IgD-negative memory B cell (primary cell): ENCODE measurements around the gene ZNF329. TPM values are rescaled to one million over a fixed set of nuclear protein-coding genes. Genes with fewer than 3 reads are reported as not detected.
A peak's percentile ranks its signal among the peaks of the same experiment; 100 is the strongest.

ENCODE experiments used
- H3K27ac Mint-ChIP-seq, 3 donors: one replicate each; pipeline ENCODE4 v1.8.0; 2020 to 2022; ENCODE audit warnings: mild to moderate bottlenecking in 3 of 3, mixed read lengths in 3 of 3, moderate library complexity in 1 of 3
- H3K27me3 Mint-ChIP-seq: one replicate; pipeline ENCODE4 v1.8.0; 2021; ENCODE audit warnings: mixed read lengths
- H3K36me3 Mint-ChIP-seq: one replicate; pipeline ENCODE4 v1.8.0; 2020; ENCODE audit warnings: mild to moderate bottlenecking, mixed read lengths
- H3K4me1 Mint-ChIP-seq, 3 donors: one replicate each; pipeline ENCODE4 v1.8.0; 2020 to 2022; ENCODE audit warnings: mixed read lengths in 3 of 3, mild to moderate bottlenecking in 1 of 3
- H3K4me3 Mint-ChIP-seq, 4 donors: one replicate each; pipeline ENCODE4 v1.8.0; 2020 to 2022; ENCODE audit warnings: mild to moderate bottlenecking in 4 of 4, mixed read lengths in 4 of 4, moderate library complexity in 3 of 4
- H3K9me3 Mint-ChIP-seq, 3 donors: one replicate each; pipeline ENCODE4 v1.8.0; 2020 to 2021; ENCODE audit warnings: mixed read lengths in 3 of 3, mild to moderate bottlenecking in 1 of 3
- polyA plus RNA-seq: library from polyadenylated mRNA; unstranded; fragments of 300-500 nt; fragmentation: Illumina TruSeq; gene quantifications from one replicate; pipeline ENCODE4 v1.2.3, GENCODE V29; 2021

The ZNF329 gene
- 8.2 TPM for polyA plus RNA-seq

DNA sequence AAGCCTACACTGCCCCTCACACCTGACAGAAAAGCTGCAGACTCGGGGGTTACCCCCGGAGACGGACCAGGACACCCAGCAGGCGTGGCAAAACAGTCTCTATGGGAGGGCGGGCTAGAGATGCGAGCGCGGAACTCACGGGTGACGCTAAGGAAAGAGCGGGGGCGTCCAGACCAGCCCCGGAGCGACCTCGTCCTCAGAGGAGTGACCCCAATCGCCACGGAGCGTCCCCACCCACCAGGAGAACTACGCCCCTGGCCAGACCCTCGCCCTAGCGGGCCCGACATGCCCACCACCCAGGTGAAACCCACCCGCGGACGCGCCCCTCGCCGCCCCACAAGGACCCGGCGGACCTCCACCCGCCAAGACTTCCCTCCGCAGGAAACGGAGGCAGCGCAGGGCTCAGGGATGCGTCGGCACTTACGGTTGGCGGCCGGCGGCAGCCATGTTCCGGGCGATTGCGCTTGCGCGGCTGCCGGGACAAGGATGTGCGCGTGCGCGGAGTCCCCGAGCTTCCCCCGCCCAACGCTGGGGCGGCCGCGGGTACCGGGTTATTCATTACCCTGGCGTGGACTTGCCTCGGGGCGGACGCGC lies at the start of gene ZNF329:
Gene ZNF329, minus strand, starts transcription at position 462 of the 594 bp plus-strand sequence. CDS start 21,286 bp downstream, outside the sequence.
- H3K36me3 Mint-ChIP-seq = no peaks in the 10 kb centered on the region

DNA sequence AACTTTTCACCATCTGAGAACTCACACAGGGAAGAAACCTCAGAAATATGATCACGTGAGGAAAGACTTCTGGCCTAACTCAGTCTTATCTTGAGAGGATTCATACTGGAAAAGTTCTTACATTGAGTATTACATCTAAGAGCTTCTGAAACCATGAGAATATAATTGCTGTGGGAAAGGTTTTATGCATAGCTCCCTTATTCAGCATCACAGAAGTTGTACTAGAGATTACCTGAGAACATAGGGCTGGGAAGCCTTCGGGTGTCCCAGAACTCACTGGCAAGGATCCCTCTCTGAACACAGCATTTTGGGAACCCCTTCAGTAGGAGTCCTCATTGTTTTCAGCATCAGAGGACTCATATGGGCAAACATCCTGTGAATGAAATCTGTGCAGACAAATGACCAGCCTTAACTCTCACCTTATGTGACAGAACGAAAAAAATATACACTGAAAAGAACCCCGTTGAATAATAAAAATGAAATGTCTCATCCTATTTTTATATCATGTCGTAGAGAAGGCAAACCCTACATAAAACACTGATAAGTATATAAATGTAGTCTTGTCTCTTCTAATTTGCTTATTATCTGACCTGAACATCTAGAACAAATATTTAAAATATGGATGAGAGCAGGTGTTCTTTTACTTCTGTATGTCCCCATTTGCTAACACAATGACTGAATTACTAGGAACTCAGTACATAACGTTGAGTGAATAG lies 46.5 kb upstream of the ZNF329 start:
- H3K36me3 Mint-ChIP-seq = peaks cover 40% of the 10 kb centered on the region
- peaks cover 15 to 47% (median 41%) of the 10 kb centered on the region in 3 donors for H3K9me3 Mint-ChIP-seq
- H3K4me1 Mint-ChIP-seq = peaks cover 0 to 5% (median 0%) of the 10 kb centered on the region in 3 donors
- no peaks in the 10 kb centered on the region for H3K27me3 Mint-ChIP-seq
- peak overlapping the region in 2 of 3 donors; percentile 39 to 73 for H3K27ac Mint-ChIP-seq
- H3K4me3 Mint-ChIP-seq = no peak overlapping the region

More for the DNA sequence above, at the start of gene ZNF329:
- Mint-ChIP-seq H3K9me3 (peaks cover 0 to 11% (median 6%) of the 10 kb centered on the region in 3 donors), H3K27me3 (no peaks in the 10 kb centered on the region), H3K4me3 (peak within 1 kb of the TSS; percentile 89 to 98 (median 96)), H3K27ac (peak within 1 kb of the TSS in 2 of 3 donors; percentile 79 to 92), H3K4me1 (peaks cover 8 to 12% (median 10%) of the 10 kb centered on the region in 3 donors)

DNA sequence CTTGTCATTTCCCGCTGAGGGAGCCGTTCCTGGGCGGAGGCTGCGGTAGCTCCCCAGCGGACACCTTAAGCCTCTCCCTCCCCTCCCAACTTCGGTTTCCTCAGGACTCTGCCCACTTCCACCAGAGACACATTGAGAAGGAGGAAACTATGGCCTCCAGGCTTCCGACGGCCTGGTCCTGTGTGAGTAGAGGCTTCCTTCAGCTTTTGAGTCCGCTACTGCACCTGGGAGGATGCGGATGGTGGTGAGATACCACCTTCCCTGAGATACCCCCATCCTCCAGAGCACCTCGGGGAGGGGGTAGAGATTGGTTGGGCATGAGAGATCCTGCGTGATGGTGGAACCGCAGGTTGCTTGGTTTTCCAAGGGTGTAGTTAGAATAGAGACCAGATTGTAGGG lies 33.2 kb upstream of the ZNF329 start:
- H3K36me3 Mint-ChIP-seq = peaks cover 25% of the 10 kb centered on the region
- H3K4me3 Mint-ChIP-seq = peak overlapping the region; percentile 91 to 98 (median 97)
- peaks cover 6 to 14% (median 11%) of the 10 kb centered on the region in 3 donors for H3K4me1 Mint-ChIP-seq
- no peaks in the 10 kb centered on the region for H3K27me3 Mint-ChIP-seq
- H3K9me3 Mint-ChIP-seq = peaks cover 11 to 41% (median 17%) of the 10 kb centered on the region in 3 donors
- H3K27ac Mint-ChIP-seq = peak overlapping the region; percentile 98 to 100 (median 99)

DNA sequence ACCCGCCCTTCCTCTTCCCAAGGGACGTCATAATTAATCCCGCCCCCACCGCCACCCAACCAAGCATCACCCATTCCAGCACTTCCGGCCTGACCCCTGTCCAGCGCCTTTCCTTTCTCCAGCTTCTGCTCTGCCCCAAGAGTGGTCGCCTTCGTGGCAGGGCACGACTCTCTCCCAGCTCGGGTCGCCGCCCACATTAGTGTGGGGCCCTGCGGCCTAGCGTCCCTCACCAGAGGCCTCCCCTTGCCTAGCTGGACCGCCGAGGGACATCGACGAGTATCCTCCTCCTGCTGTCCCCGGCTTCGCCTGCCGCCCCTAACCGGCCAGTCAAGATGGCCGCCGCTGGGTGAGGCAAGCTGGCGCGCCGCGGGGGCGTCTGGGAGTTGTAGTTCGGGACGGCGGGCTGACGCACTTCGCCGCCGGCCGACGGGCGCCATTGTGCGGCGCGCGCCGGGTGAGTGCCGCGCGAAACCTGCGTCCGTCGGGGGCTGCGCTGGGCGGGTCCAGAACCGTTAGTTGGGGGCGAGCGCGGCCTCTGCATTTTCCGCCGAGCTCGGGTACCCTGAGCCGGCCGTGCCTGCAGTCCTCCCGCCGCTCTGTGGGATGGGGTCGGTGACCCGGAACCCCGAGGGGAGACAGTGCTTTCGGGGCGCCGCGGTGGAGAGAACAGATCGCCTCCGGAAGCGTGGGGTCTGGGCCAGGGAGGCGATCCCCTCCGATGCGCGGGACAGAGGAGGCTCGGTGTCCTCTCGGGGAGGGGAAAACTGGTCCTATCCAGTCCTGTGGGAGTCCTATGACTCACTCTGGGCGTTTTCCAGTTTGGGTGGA lies 32.6 kb upstream of the ZNF329 start, which contains the start of gene ZNF274:
Gene ZNF274, plus strand, starts transcription at position 73 of the 828 bp plus-strand sequence. CDS start 905 bp downstream, outside the sequence.
- peaks cover 6 to 14% (median 11%) of the 10 kb centered on the region in 3 donors for H3K4me1 Mint-ChIP-seq
- no peaks in the 10 kb centered on the region for H3K27me3 Mint-ChIP-seq
- H3K27ac Mint-ChIP-seq = peak within 1 kb of the TSS; percentile 98 to 100 (median 99)
- peak within 1 kb of the TSS; percentile 91 to 98 (median 97) for H3K4me3 Mint-ChIP-seq
- peaks cover 24% of the 10 kb centered on the region for H3K36me3 Mint-ChIP-seq
- peaks cover 10 to 40% (median 16%) of the 10 kb centered on the region in 3 donors for H3K9me3 Mint-ChIP-seq

DNA sequence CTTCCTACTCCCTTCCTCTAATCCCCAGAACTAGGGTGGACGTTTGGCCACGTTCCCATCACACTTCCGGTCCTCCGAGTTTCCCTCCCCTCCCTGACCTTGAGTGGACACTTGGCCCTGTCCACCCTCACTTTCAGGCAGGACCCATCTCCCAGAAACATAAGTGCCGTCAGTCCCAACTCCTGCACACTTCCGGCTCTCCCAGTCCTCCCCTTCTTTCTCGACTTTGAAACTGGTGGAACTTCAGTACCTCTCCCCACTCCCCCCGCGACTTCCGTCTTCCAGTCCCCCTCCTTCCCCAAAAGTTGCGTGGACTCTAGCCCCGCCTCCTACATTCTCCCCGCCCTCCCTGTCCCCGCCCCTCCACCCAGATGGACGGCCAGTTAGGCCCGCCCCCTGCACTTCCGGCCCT lies 32.0 kb upstream of the ZNF329 start:
- peak overlapping the region; percentile 91 to 98 (median 97) for H3K4me3 Mint-ChIP-seq
- H3K9me3 Mint-ChIP-seq = peaks cover 14 to 44% (median 21%) of the 10 kb centered on the region in 3 donors
- no peaks in the 10 kb centered on the region for H3K27me3 Mint-ChIP-seq
- H3K36me3 Mint-ChIP-seq = peaks cover 24% of the 10 kb centered on the region
- peak overlapping the region; percentile 98 to 100 (median 99) for H3K27ac Mint-ChIP-seq
- peaks cover 6 to 14% (median 11%) of the 10 kb centered on the region in 3 donors for H3K4me1 Mint-ChIP-seq

DNA sequence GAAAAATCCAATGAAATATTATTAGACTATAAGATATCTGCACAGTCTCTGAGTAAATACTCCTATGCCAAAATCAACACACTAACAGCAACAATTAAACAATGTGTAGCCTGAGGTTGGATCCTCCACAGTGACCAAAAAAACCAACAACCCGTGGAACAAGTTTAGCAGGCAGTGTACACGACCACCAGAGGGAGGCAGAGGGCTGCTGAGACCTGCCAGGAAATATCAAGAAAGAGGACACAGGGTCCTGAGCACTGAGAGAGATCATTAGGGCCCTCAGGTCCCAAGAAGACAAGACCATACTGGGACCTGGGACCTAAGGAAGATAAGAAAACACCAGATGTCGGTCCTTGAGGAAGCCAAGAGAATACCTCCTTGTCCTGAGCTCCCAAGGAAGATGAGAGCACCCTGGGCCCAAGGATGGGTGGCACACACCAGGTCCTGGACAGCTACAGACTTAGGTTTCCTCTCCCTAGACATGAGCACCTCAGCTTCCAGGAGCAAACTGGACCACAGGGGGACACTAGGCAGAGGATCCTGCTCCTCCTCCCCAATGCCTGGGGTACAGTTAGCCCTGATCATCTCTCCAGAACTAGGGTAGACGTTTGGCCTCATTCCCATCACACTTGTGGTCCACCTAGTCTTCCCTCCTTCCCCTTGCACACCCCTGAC lies 31.4 kb upstream of the ZNF329 start:
- peaks cover 23% of the 10 kb centered on the region for H3K36me3 Mint-ChIP-seq
- peaks cover 17 to 49% (median 26%) of the 10 kb centered on the region in 3 donors for H3K9me3 Mint-ChIP-seq
- no peaks in the 10 kb centered on the region for H3K27me3 Mint-ChIP-seq
- H3K4me1 Mint-ChIP-seq = peaks cover 6 to 14% (median 11%) of the 10 kb centered on the region in 3 donors
- H3K4me3 Mint-ChIP-seq = peak overlapping the region; percentile 91 to 98 (median 97)
- H3K27ac Mint-ChIP-seq = peak overlapping the region; percentile 98 to 100 (median 99)

DNA sequence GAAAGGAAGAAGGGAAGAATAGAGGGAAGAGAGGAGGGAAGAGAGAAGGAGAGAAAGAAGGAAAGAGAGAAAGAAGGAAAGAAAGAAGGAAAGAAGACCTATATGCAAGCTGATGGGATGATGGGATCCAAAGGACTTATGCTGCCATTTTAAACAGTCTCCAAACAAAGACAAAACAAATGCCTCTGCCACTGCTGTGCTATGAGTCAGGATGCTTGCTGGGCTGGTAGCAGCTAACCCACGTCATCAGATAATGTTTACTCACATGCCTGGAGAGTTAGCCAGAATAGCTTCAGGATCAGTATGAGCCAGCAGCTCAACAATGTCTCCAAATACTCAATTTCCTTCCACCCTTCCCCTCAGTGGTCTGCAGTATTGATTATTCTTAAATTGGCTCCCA lies 20.3 kb upstream of the ZNF329 start:
- Mint-ChIP-seq H3K9me3 (peaks cover 10 to 32% (median 31%) of the 10 kb centered on the region in 3 donors), H3K27ac (no peak overlapping the region), H3K27me3 (peaks cover 1% of the 10 kb centered on the region), H3K4me1 (no peaks in the 10 kb centered on the region), H3K36me3 (peaks cover 2% of the 10 kb centered on the region), H3K4me3 (no peak overlapping the region)

DNA sequence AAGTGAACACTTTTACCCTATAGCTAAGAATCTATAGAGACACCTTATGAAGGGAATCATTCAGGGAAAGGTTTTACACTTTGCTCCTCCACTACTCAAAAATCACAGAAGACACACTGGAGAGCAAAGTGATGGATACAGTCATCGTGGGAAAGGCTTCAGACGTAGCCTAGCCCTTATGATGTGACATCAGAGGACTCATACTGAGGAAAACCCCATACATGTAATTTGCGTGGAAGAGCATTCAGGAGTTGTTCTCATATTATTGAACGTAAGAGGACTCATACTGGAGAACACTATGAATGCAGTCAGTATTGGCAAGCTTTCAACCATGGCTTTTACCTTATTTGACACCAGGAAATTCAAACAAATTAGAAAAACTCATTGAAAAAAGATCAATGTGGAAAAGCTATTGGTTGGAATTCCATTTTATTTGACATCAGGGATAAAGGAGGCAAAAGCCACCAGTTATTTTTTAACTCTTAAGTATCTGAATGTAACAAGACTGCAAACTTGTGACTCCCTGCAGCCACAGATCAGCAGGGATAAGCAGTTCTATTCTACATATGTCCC lies 16.2 kb upstream of the ZNF329 start:
- Mint-ChIP-seq H3K4me3 (no peak overlapping the region), H3K4me1 (no peaks in the 10 kb centered on the region), H3K36me3 (peaks cover 6% of the 10 kb centered on the region), H3K9me3 (peaks cover 15 to 36% (median 34%) of the 10 kb centered on the region in 3 donors), H3K27ac (no peak overlapping the region), H3K27me3 (no peaks in the 10 kb centered on the region)

DNA sequence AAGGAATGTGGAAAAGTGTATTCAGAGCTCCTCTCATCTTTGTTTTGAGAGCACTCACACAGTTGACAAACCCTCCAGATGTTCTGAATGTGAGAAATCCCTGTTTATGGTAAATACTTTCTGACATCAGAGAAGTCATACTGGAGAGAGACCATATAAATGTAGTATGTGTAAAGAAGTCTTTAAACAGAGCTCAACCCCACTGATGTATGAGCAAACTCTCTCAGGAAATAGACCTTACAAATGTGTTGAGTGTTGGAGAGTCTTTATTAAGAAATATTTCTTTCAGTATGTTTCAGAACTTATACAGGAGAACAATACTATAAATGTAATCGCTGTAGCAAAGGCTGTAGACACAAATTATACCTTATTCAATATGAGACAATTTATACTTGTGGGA lies 15.7 kb upstream of the ZNF329 start:
- H3K4me3 Mint-ChIP-seq = no peak overlapping the region
- peaks cover 16 to 38% (median 31%) of the 10 kb centered on the region in 3 donors for H3K9me3 Mint-ChIP-seq

DNA sequence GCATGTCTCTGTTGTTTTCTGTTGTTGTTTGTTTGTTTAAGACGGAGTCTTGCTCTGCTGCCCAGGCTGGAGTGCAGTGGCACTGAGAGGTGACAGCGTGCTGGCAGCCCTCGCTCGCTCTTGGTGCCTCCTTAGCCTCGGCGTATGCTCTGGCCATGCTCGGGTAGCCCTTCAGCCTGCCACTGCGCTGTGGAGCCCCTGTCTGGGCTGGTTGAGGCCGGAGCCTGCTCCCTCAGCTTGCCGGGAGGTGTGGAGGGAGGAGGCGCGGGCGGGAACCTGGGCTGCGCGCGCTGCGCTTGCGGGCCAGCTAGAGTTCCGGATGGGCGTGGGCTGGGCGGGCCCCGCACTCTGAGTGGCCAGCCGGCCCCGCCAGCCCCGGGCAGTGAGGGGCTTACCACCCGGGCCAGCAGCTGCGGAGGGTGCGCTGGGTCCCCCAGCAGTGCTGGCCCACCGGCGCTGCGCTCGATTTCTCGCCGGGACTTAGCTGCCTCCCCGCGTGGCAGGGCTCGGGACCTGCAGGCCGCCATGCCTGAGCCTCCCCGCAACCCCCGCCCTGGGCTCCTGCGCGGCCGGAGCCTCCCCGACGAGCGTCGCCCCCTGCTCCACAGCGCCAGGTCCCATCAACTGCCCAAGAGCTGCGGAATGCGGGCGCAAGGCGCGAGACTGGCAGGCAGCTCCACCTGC lies 6.6 kb upstream of the ZNF329 start:
- H3K36me3 Mint-ChIP-seq = peaks cover 2% of the 10 kb centered on the region
- H3K27ac Mint-ChIP-seq = no peak overlapping the region
- peaks cover 0 to 3% (median 2%) of the 10 kb centered on the region in 3 donors for H3K4me1 Mint-ChIP-seq
- peaks cover 2% of the 10 kb centered on the region for H3K27me3 Mint-ChIP-seq
- peaks cover 4 to 5% (median 4%) of the 10 kb centered on the region in 3 donors for H3K9me3 Mint-ChIP-seq
- no peak overlapping the region for H3K4me3 Mint-ChIP-seq

More for the DNA sequence above, 15.7 kb upstream of the ZNF329 start:
- Mint-ChIP-seq H3K4me1 (no peaks in the 10 kb centered on the region), H3K27ac (no peak overlapping the region), H3K27me3 (no peaks in the 10 kb centered on the region), H3K36me3 (peaks cover 6% of the 10 kb centered on the region)

DNA sequence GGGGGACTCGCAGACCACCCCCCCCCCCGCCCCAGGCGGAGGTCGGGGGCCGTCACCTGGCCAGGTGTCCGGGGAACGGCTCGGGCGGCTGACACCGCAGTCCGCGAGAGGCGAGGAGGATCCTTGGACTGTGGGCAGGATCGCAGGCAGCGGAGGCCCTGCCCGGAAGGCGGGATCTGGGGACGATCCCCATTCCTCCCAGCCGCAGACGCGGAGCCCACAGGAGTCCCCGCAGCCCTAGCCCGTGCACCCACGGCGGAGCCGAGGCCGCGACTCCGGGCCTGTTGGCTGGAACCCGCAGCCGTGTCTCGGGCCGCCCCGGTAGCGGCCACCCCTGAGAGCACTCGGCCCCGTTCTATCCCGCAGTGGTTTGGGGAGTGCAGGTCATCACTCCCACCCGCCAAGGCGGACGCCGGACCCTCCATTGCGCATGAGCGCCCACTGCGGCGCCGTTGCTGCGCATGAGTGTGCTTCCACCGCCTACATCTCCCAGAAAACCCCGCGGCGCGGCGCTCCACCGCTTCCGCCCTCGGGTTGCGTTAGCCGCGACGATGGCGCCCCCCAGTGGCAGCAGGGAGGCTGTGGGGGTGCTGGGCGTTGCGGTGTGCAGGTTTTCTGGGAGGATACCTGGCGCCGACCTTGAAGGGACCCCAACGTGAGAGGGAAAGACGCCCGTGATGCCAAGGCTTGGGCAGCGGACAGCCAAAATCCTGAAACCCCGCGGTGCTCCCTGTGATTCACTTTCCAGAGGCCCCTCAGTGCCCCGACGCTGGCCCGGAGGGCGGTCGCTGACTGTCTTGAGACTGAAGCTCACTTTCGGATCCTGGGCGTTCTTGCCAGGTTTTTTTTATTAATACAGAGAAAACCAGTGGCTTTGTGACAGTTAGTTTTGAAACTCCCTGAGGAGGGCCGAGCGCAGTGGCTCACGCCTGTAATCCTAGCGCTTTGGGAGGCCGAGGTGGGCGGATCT lies 4.4 kb upstream of the ZNF329 start:
- Mint-ChIP-seq H3K27ac (peak overlapping the region; percentile 37 to 83 (median 76)), H3K27me3 (peaks cover 2% of the 10 kb centered on the region), H3K36me3 (peaks cover 2% of the 10 kb centered on the region), H3K4me3 (peak overlapping the region; percentile 80 to 90 (median 86)), H3K9me3 (peaks cover 0 to 4% (median 1%) of the 10 kb centered on the region in 3 donors), H3K4me1 (peaks cover 3 to 5% (median 5%) of the 10 kb centered on the region in 3 donors)

DNA sequence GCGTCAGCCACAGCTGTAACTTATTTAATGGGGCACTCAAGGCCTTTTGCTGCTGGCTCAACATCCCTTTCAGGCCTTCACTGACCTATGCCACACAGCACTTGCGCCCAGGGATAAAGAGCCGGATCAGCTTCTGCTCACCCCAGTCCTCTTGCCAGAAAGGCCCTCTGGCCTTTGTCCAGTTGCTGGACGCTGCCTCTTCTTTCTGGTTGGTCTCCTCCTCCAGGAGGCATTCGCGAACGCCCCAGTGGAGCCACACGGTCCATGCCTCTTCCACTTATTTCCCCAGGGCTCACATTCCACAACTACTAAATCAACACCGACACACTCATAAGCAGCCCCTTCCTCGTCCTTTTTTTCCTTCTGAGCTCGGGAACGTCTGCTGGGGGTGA lies 3.7 kb upstream of the ZNF329 start:
- peaks cover 2% of the 10 kb centered on the region for H3K27me3 Mint-ChIP-seq
- peaks cover 8 to 10% (median 10%) of the 10 kb centered on the region in 3 donors for H3K4me1 Mint-ChIP-seq
- H3K4me3 Mint-ChIP-seq = peak overlapping the region; percentile 80 to 86 (median 84)
- H3K27ac Mint-ChIP-seq = peak overlapping the region; percentile 23 to 57 (median 37)
- peaks cover 1 to 5% (median 4%) of the 10 kb centered on the region in 3 donors for H3K9me3 Mint-ChIP-seq
- peaks cover 2% of the 10 kb centered on the region for H3K36me3 Mint-ChIP-seq
